Epithelial cell of prostate (primary cell): Measurements from ENCODE around the gene SIDT2.
A peak's percentile ranks its signal among the peaks of the same experiment; 100 is the strongest.

Source experiments
- DNase-seq: peaks from one replicate; pipeline ENCODE4 v3.0.0-alpha.2; 2011; ENCODE audit warnings: low read depth, low spot score
- H3K27ac ChIP-seq: fragments of 450-650 bp; 2 replicates; pipeline ENCODE4 v1.5.1; 2017; ENCODE audit warnings: mild to moderate bottlenecking

Gene SIDT2

GRCh38 chr11:117238221-117238620 lies 59.7 kb downstream of the SIDT2 start:
- no peak overlapping the region for H3K27ac ChIP-seq

GRCh38 chr11:117239295-117239694 lies 60.8 kb downstream of the SIDT2 start:
- DNase-seq = peak; percentile 66
- H3K27ac ChIP-seq = peak overlapping the region; percentile 46

More at GRCh38 chr11:117238221-117238620, 59.7 kb downstream of the SIDT2 start:
- no peak for DNase-seq
